SK-N-SH treated with all-trans-retinoic acid at 6 μM for 48 hours (cell line): ENCODE results near the gene LRMDA.

Experiments
- CSRNP3 ChIP-seq: fragments of 250-450 bp; sonication (Bioruptor Pico); IDR thresholded peaks from 2 replicates; pipeline ENCODE4 v1.5.1; 2021; ENCODE audit warnings: mild to moderate bottlenecking, moderate library complexity
- ZNF565 ChIP-seq: fragments of 450-650 bp; formaldehyde crosslinking; conservative IDR thresholded peaks from 2 replicates; pipeline ENCODE4 v1.5.0; 2020; ENCODE audit warnings: low read depth, mild to moderate bottlenecking, moderate library complexity

DNA sequence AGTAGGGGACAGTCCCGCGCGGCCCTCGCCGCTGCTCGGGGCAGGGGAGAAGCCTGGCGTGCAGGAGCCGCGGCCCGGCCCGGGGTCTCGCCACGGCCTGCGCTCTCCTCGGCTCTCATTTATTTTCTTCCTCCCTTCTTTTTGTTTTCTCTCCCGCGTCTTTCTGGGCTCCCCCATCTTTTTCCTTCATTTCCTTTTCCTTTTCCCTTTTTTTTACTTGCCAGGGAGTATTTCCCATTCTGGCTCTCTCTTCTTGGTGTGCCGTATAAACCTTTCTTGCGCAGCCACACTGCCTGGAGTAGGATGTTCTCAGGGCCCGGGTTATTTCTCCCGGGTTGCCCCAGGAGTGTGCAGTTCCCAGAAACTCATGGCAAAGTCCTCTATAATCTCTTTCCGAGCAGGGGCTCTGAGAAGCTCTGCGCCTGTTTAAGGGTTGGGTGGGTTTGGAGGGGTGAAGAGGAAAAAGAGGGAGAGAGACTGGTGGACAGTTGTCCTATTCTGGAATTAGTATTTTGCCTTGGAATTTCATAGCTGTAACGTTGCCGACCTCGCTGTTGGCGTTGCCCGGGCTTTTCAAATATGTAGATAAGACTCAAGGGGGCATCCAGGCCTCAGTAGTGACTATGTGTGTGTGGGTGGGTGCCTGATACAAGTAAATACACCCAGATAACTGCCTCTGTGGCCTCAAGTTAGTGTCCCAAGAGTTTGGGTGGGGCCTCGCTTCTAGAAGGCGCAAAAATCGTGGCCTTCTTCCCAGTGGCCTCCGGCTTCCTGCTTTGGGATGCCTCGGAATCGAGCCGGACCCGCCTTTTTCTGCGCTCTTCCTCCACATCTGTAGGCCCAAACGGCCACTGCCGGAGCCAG lies 25.6 kb upstream of the LRMDA start:
- TF ChIP-seq ZNF565 (CRISPR knock-in tag) (no peak), CSRNP3 (CRISPR knock-in tag) (no peak)
